ENCODE measurements around the gene MPZL3. TPM values are rescaled to one million over a fixed set of nuclear protein-coding genes. Genes with fewer than 3 reads are reported as not detected.

The MPZL3 gene
- total RNA-seq, 1 donor = 2.2 TPM

- DNase-seq (ENCODE audit: low read depth in 2 of 3, low spot score in 2 of 3) = no peak
Observed at GRCh38 chr11:118264569-118265465, 12.7 kb upstream of the MPZL3 start.

DNA sequence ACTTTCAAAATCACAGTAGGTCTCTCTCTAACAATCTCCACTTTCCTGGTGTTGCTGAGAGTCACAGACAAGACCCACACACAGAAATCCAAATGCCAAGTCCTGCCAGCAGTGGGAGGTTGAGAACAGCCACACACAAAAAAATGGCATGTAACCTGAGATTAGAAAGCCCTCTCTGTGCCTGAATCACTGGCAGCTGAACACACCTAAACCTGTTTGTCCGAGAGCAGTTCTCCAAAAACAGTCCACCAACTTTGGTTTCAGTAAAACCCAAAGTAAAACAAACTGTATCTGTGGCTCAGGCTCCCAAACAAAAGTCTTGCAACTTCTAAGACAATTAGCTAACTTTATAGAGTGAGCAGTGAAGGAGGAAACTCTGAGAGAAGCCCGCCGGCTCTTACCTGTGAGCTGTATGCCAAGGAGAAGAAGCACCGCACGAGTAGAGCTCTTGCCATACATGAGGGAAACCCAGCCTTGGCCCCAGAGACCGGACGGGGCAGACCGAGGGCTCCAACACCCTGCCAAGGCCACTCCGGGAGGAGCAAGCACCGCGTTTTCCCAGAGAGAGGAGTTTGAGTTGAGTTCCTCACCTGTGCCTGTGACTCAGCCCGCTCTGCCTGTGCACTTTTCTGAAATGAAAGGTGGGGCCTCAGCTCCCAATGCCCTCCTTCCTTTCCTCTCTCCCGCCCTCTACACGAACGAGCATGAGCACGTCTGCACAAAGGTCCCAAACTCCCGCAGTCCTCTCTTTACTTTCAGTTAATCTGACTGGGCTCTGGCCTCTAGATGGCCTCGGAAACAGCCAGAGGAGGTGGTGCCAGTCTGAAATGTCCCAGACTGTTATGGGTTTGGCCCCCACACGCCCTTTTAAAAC lies 11.8 kb upstream of the MPZL3 start, which contains the start of gene MPZL2:
Gene MPZL2 (minus strand): TSS at position 603 of the 874 bp plus-strand sequence. CDS start 144 bp downstream, at position 459.
- peak in 2 of 3 donors; percentile 24 to 27 for DNase-seq (ENCODE audit: low read depth in 2 of 3, low spot score in 2 of 3)

GRCh38 chr11:118263112-118263511 lies 10.9 kb upstream of the MPZL3 start:
- no peak for DNase-seq (ENCODE audit: low read depth in 2 of 3, low spot score in 2 of 3)

DNA sequence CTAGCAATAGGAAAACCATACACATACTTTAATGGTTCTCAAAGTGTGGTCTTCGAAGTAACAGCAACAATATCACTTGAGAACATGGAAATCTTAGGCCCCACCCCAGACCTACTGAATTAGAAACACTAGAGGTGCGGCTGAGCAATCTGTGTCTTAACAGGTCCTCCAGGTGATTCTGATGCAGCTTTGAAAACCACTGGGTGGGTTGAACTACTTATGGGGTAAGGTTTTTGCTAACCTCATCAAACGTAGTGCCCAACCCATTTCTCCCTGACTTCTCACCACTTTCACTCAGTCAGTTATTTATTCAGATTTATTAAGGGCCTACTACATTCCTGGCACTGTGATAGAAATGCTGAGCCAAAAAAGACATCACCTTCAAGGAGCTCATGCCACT lies 8.2 kb upstream of the MPZL3 start:
- no peak for DNase-seq (ENCODE audit: low read depth in 2 of 3, low spot score in 2 of 3)

DNA sequence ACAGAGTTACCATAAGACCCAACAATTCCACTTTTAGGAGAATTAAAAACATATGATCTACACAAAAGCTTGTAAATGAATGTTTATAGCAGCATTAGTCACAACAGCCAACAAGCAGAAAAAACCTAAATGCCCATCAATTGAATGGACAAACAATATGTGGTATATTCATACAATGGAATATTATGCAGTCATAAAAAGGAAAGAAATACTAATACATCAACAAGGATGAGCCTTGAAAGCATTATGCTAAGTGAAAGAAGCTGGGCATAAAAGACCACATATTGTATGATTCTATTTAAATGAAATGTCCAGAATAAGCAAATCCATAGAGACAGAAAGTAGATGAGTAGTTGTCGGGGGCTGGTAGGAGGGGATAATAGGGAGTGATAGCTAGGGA lies 7.0 kb upstream of the MPZL3 start:
- DNase-seq (ENCODE audit: low read depth in 2 of 3, low spot score in 2 of 3) = no peak

GRCh38 chr11:118258410-118258809 lies 6.2 kb upstream of the MPZL3 start:
- no peak for DNase-seq (ENCODE audit: low read depth in 2 of 3, low spot score in 2 of 3)

DNA sequence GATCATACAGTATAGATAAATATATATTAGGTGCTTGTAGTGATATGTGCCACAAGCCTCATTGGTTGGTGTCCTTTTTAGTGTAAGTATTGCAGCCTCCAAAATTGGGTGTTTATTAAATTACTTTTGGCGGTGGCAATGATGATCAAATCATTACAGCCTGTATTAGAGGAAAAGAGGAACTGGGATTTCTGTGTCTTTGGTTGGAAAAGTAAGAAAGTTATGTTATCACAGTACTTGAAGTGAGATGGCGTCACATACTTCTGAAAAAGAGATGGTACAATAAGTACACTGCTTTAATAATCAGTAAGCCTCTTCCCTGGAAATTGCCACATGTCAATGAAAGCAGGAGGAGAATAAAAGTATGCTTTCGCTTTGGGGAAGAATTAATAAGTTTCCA lies 523 bp upstream of the MPZL3 start:
- no peak for DNase-seq (ENCODE audit: low read depth in 2 of 3, low spot score in 2 of 3)

DNA sequence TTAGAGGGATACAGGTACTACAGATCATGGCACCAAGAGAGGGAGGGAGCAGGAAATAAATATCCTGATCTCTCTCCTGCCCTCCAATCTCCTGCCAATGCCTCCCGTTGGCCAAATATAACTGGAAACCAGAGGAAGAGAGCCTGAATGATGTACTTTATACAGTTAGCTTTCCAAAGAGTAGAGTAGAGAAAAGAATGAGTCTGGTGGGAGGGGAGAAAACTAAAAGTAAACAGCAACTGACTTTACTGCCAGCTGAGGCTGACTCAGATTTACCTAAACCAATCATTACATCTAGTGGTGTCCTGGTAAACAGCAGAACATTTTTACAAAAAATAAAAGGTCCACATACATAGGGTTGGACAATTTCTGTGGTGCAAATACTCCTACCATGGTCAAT lies 5.1 kb downstream of the MPZL3 start:
- no peak for DNase-seq (ENCODE audit: low read depth in 2 of 3, low spot score in 2 of 3)

GRCh38 chr11:118245936-118246562 lies 6.1 kb downstream of the MPZL3 start:
- no peak for DNase-seq (ENCODE audit: low read depth in 2 of 3, low spot score in 2 of 3)

DNA sequence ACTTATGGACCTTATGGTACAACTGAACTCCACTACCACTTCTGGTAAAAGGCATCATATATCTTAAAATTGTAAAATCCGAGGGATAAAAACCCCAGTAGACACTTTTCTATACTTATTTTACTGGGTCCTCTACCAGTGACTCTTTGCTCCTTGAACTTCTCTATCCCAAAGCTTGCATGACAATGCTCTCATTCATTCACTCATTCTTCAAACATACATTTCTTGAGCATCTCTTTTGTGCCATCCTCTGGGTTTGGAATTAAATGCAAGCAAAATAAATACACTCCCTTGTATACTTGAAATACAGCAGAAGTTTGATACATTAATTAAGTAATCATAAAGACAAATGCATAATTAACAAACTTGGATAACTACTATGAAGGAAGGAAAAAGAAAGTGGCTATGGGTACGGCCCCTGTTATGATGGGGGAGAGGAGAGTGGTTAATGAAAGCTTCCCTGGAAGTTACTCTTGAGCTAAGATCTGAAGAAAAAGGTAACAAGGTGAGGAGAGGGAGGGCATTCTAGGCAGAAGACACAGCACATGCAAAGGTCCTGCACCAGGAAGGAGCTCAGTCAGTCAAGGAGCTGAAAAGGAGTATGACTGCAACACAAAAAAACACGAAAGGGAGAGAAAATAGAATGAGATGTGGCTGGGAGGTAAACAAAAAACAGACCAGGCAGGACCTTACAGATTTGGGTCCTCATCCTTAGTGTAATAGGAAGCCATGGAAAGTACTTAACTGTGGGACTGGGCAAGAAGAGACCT lies 8.0 kb downstream of the MPZL3 start:
- no peak for DNase-seq (ENCODE audit: low read depth in 2 of 3, low spot score in 2 of 3)

GRCh38 chr11:118243161-118243560 lies 9.0 kb downstream of the MPZL3 start:
- no peak for DNase-seq (ENCODE audit: low read depth in 2 of 3, low spot score in 2 of 3)

DNA sequence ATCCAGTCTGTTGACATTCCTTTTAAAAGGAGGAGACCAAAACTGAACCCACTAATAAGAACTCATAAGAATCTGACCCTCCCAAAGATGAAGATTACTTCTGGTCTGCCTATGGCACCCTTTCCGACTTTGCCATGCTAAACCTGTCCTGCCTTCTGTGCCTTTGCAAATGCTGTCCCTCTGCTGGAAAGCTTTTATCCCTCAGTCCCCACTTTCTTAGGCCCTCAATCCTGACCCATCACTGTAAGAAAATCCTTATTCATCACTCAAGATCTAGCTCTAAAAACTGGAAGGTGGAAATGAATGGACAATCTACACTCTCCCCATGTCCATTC lies 10.4 kb downstream of the MPZL3 start:
- no peak for DNase-seq (ENCODE audit: low read depth in 2 of 3, low spot score in 2 of 3)

DNA sequence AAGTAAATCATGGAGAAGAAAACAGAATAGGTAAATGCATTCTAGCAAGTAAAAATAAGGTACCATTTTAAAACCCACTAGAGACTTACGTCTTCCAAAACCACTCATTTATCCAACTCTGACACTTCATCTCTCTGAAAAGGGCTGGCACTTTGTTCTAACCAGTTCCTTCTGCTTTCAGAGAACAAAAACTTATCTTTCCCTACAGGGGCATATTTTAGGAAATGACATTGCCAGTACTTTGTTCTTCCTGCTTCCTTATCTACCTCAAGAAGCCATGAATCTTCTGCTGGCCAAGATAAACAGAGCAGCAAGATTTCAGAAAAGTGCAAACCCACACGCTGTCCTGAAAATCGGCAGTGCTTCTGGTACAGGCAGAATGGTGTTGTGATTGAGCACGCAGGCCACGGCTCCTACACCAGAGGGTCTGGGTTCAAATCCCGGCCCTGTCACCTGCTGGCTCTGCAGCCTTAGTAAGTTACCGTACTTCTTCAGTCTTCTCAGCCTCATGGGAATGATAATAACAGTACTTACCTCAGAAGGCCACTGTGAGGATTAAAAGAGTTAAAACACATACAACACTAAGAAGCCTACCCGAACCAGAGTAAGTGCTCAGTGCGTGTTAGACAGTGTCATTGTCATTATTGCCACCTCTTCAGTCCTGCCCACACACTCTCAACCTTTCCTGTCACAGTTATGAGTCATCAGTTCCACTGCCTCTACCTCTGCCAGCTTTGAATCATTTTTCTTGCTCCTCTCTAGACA lies 11.0 kb downstream of the MPZL3 start:
- peak in 2 of 3 donors; percentile 91 to 98 for DNase-seq (ENCODE audit: low read depth in 2 of 3, low spot score in 2 of 3)

DNA sequence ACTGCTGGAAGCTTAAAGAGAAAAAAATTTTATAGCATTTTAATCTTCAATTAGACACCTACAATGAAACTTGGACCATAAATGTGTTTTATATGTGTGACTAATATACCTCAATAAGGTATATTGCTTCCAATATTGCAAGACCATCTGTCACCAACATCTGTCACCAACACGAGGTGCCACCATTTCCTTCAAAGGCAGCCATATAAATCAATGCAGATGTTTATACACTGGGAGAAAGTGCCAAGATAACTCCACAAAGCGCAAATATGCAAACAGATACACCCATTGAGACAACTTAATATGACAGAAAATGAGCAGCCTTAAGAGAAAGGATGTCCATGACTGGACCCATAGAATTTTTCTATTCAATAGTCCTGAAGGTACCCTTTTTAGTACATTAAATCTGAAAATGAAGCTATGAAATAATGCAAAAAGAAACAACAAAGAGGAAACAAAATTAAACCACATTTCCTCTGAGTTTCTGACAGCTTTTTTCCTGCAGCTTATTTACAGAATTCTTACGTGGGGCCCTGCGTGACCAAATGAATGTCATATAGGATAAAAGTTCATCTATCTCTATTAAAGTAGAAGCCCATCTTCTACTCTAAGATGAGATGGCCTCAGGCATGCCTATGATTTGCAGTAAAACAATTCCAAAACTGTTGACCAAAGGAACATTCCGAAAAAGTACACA lies 12.5 kb downstream of the MPZL3 start:
- no peak for DNase-seq (ENCODE audit: low read depth in 2 of 3, low spot score in 2 of 3)

DNA sequence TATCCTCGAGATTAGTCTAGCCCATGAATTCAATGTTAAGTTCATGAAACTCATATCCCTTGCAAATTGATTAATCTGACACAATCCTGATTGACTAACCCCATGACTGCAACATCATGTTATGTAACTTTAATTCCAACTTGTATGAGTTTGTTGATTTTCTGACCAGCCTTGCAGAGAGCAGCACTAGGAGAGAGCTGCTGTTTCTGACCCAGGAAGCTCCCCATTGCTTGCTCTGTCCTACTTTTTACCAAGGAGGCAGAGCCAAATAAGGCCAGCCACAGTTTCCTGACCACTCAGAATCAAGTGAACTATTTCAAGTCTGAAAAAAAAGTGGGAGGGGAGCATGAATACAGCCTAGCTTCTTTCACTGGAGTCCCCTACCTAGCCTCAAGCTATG lies 13.2 kb downstream of the MPZL3 start:
- DNase-seq (ENCODE audit: low read depth in 2 of 3, low spot score in 2 of 3) = no peak

DNA sequence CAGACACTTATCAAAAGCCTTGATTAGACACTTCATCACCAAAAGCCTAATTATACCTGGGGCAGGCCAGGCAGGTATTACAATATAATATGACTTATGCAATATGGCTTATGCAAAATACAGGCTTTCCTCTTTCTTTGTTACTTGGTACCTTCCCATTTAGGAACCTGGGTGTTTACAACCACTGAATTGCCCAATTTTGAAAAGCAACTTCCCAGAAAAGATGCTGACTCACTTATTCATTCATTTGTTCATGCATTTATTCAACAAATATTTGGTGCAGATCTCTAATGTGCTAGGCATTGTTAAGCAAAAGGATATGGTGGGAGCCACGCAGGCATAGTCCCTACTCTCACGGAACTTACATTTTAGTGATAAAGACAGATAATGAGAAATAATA lies 13.7 kb downstream of the MPZL3 start:
- DNase-seq (ENCODE audit: low read depth in 2 of 3, low spot score in 2 of 3) = no peak

GRCh38 chr11:118236170-118236569 lies 16.0 kb downstream of the MPZL3 start:
- no peak for DNase-seq (ENCODE audit: low read depth in 2 of 3, low spot score in 2 of 3)

- DNase-seq (ENCODE audit: low read depth in 2 of 3, low spot score in 2 of 3) = no peak
Observed at GRCh38 chr11:118234833-118235232, 17.3 kb downstream of the MPZL3 start.

DNA sequence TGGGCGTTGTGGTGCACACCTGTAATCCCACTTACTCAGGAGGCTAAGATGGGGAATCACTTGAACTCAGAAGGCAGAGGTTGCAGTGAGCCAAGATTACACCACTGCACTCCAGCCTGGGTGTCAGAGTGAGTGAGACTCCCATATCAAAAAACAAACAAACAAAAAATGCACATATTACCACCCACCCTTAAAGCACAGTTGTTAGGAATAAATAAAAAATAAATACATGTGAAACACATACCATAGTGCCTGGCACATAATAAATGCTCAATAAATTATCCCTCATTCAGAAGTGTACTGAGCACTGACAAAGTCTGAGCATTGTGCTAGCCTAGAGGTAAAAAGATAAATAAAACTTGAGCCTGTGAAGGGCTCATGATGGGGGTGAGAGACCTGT lies 18.3 kb downstream of the MPZL3 start:
- DNase-seq (ENCODE audit: low read depth in 2 of 3, low spot score in 2 of 3) = no peak

All from hematopoietic multipotent progenitor cell (in vitro differentiated cells).